Endometrium (tissue), 2 donors: Measurements from ENCODE around the gene SFPQ.
"Not testable (repeated sequence)": the region's sequence is repeated elsewhere in the genome, so short reads cannot be mapped to it uniquely, and the experiment has no call there.

Experiments
- FAIRE-seq: peaks from 2 replicates; lab custom pipeline; 2012; peaks lifted over from hg19 to GRCh38; lab: Jason Lieb, UNC
- donor health status: control.
- donor health status: control.

Gene SFPQ

GRCh38 chr1:35142294-35142693 is 50.7 kb downstream of the SFPQ start:
- not testable (repeated sequence) for FAIRE-seq

GRCh38 chr1:35137590-35137989 is 55.4 kb downstream of the SFPQ start:
- not testable (repeated sequence) for FAIRE-seq

DNA sequence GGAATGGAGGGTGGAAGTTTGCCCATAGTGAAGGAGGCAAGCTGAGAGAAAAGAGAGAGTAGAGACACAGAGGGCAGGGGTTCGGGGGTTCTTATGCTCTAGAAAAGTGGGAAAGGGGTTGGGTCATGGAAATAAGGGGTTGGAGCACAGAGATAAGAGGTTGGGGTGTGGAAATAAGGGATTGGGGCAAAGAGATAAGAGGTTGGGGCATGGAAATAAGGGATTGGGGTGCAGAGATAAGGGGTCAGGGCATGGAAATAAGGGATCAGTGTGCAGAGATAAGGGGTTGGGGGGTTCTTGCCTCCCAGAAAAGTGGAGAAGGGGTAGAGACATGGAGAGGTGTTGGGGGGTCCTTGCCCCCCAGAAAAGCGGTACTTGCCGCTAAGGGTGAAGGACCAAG is 56.2 kb downstream of the SFPQ start:
- no peak for FAIRE-seq
